ENCODE data around the gene PHYHD1.

The PHYHD1 gene

GRCh38 chr9:128920381-128921058 lies at the start of gene PHYHD1:
Gene PHYHD1 (plus strand): TSS chr9:128920982. CDS start chr9:128922324, 1,342 bp downstream.
- H3K4me3 ChIP-seq (ENCODE audit: low read depth, low read length): no peak within 1 kb of the TSS
- TF ChIP-seq POLR2A (IDR thresholded peaks at IDR 0.05; ENCODE audit: extremely low read depth, insufficient read length): no peak
- peak; percentile 8; the same call in 1 of the 2 replicates for TF ChIP-seq MAX (IDR thresholded peaks at IDR 0.05; ENCODE audit: low read depth, low read length)
- TF ChIP-seq MYC (IDR thresholded peaks at IDR 0.05; ENCODE audit: low read depth, low read length): peak; percentile 46; the same call in 1 of the 2 replicates
- no peak for TF ChIP-seq CTCF (IDR thresholded peaks at IDR 0.05; ENCODE audit: low read depth, low read length)
- peak; percentile 32 for DNase-seq (ENCODE audit: low read depth)

GRCh38 chr9:128877852-128878251 lies 42.9 kb upstream of the PHYHD1 start:
- no peak for TF ChIP-seq MAX (IDR thresholded peaks at IDR 0.05; ENCODE audit: low read depth, low read length)
- no peak for TF ChIP-seq MYC (IDR thresholded peaks at IDR 0.05; ENCODE audit: low read depth, low read length)
- TF ChIP-seq CTCF (IDR thresholded peaks at IDR 0.05; ENCODE audit: low read depth, low read length): peak; percentile 5
- TF ChIP-seq POLR2A (IDR thresholded peaks at IDR 0.05; ENCODE audit: extremely low read depth, insufficient read length): no peak
- no peak overlapping the region for H3K4me3 ChIP-seq (ENCODE audit: low read depth, low read length)
- peak; percentile 42 for DNase-seq (ENCODE audit: low read depth)

GRCh38 chr9:128881884-128882676 lies 38.7 kb upstream of the PHYHD1 start, which contains the start of the genes KYAT1 and LRRC8A:
Gene KYAT1 (minus strand): TSS chr9:128881950. CDS start chr9:128845405, 36,545 bp downstream.
Gene LRRC8A (plus strand): TSS chr9:128882133. CDS start chr9:128907165, 25,032 bp downstream.
- H3K4me3 ChIP-seq (ENCODE audit: low read depth, low read length): peak within 1 kb of the TSS; percentile 89
- DNase-seq (ENCODE audit: low read depth): peak; percentile 97
- peak; percentile 16; the same call in 1 of the 2 replicates for TF ChIP-seq MAX (IDR thresholded peaks at IDR 0.05; ENCODE audit: low read depth, low read length)
- TF ChIP-seq POLR2A (IDR thresholded peaks at IDR 0.05; ENCODE audit: extremely low read depth, insufficient read length): peak; percentile 69
- no peak for TF ChIP-seq CTCF (IDR thresholded peaks at IDR 0.05; ENCODE audit: low read depth, low read length)
- TF ChIP-seq MYC (IDR thresholded peaks at IDR 0.05; ENCODE audit: low read depth, low read length): peak; percentile 49; the same call in 1 of the 2 replicates

- H3K4me3 ChIP-seq (ENCODE audit: low read depth, low read length): peak overlapping the region; percentile 89
- DNase-seq (ENCODE audit: low read depth): peak; percentile 63
- TF ChIP-seq MYC (IDR thresholded peaks at IDR 0.05; ENCODE audit: low read depth, low read length): no peak
- no peak for TF ChIP-seq CTCF (IDR thresholded peaks at IDR 0.05; ENCODE audit: low read depth, low read length)
- no peak for TF ChIP-seq POLR2A (IDR thresholded peaks at IDR 0.05; ENCODE audit: extremely low read depth, insufficient read length)
Measured at GRCh38 chr9:128882677-128883603, 37.8 kb upstream of the PHYHD1 start.

GRCh38 chr9:128884164-128884563 lies 36.6 kb upstream of the PHYHD1 start:
- TF ChIP-seq CTCF (IDR thresholded peaks at IDR 0.05; ENCODE audit: low read depth, low read length) (no peak), MYC (IDR thresholded peaks at IDR 0.05; ENCODE audit: low read depth, low read length) (no peak), MAX (IDR thresholded peaks at IDR 0.05; ENCODE audit: low read depth, low read length) (no peak), POLR2A (IDR thresholded peaks at IDR 0.05; ENCODE audit: extremely low read depth, insufficient read length) (no peak)
- H3K4me3 ChIP-seq (ENCODE audit: low read depth, low read length): no peak overlapping the region
- DNase-seq (ENCODE audit: low read depth): no peak

All from NB4 (cell line).